GM12892 (cell line): ENCODE results near the gene FGF1.

Source experiments
- DNase-seq: peaks from one replicate; pipeline ENCODE4 v3.0.0; 2011; ENCODE audit not compliant: insufficient read length
- FAIRE-seq: peaks from 2 replicates; lab custom pipeline; 2011; peaks lifted over from hg19 to GRCh38; lab: Jason Lieb, UNC
- POLR2A ChIP-seq: IDR thresholded peaks from 2 replicates; pipeline ENCODE4 v1.6.1; 2011; ENCODE audit warnings: low read depth, low read length, control low read depth
- POLR2AphosphoS5 ChIP-seq: IDR thresholded peaks from 2 replicates; pipeline ENCODE4 v1.6.1; 2011; ENCODE audit warnings: low read depth, low read length, control low read depth
- TAF1 ChIP-seq: IDR thresholded peaks from 2 replicates; pipeline ENCODE4 v1.6.1; 2011; ENCODE audit warnings: low read depth, mild to moderate bottlenecking, control low read depth, low read length, borderline replicate concordance

FGF1 gene

GRCh38 chr5:142547445-142548380, 138.2 kb downstream of the FGF1 start:
- no peak for DNase-seq
- FAIRE-seq = no peak
- TF ChIP-seq POLR2AphosphoS5 (no peak), TAF1 (no peak), POLR2A (no peak)

- FAIRE-seq (no peak), DNase-seq (no peak)
- TF ChIP-seq POLR2AphosphoS5 (no peak), TAF1 (no peak), POLR2A (no peak)
Observed at GRCh38 chr5:142545650-142546322, 140.1 kb downstream of the FGF1 start.

GRCh38 chr5:142544946-142545649, 140.8 kb downstream of the FGF1 start:
- FAIRE-seq (no peak), DNase-seq (no peak)
- TF ChIP-seq POLR2A (no peak), TAF1 (no peak), POLR2AphosphoS5 (no peak)

- FAIRE-seq (no peak), DNase-seq (no peak)
Observed at GRCh38 chr5:142544071-142544753, 141.7 kb downstream of the FGF1 start.

GRCh38 chr5:142542906-142543305, 143.0 kb downstream of the FGF1 start:
- TF ChIP-seq POLR2AphosphoS5 (no peak), POLR2A (no peak), TAF1 (no peak)
- DNase-seq (no peak), FAIRE-seq (no peak)

More at GRCh38 chr5:142544071-142544753, 141.7 kb downstream of the FGF1 start:
- TF ChIP-seq TAF1 (no peak), POLR2A (no peak), POLR2AphosphoS5 (no peak)
